HG03342 (cell line): ENCODE measurements around the gene CTNS.

ENCODE experiments used
- ATAC-seq: cut with Tn5 transposase; IDR thresholded peaks from one replicate; pipeline ENCODE4 v1.9.1; 2021; ENCODE audit warnings: mild to moderate bottlenecking, moderate library complexity; ENCODE audit not compliant: unreplicated experiment

CTNS gene

GRCh38 chr17:3708366-3708765, 71.8 kb downstream of the CTNS start:
- no peak for ATAC-seq

- ATAC-seq: peak; percentile 89
Observed at GRCh38 chr17:3710951-3711383, 74.4 kb downstream of the CTNS start.
